Esophagus (tissue), 2 donors: ENCODE results near the gene GNPTAB. TPM values are rescaled to one million over a fixed set of nuclear protein-coding genes. Genes with fewer than 3 reads are reported as not detected.
A peak's percentile ranks its signal among the peaks of the same experiment; 100 is the strongest.

Source experiments
- H3K27ac ChIP-seq, 2 donors: one replicate each; pipeline ENCODE4 v1.5.1; 2013; ENCODE audit warnings: low read depth in 2 of 2, mild to moderate bottlenecking in 2 of 2, inconsistent platforms in 1 of 2, low read length in 1 of 2, moderate library complexity in 1 of 2
- H3K27me3 ChIP-seq, 2 donors: one replicate each; pipeline ENCODE4 v1.6.1; 2013; ENCODE audit warnings: low read length in 2 of 2, control low read depth in 1 of 2, mild to moderate bottlenecking in 1 of 2; ENCODE audit not compliant: insufficient read depth in 2 of 2, control insufficient read depth in 1 of 2
- H3K36me3 ChIP-seq, 2 donors: one replicate each; pipeline ENCODE4 v1.6.1; 2013; ENCODE audit warnings: low read length in 1 of 2; ENCODE audit not compliant: control insufficient read depth in 2 of 2, insufficient read depth in 2 of 2
- H3K4me1 ChIP-seq, 2 donors: one replicate each; pipeline ENCODE4 v1.6.1; 2013; ENCODE audit warnings: low read length in 1 of 2; ENCODE audit not compliant: control insufficient read depth in 2 of 2, insufficient read depth in 2 of 2
- H3K4me3 ChIP-seq, 2 donors: one replicate each; pipeline ENCODE4 v1.5.1; 2013; ENCODE audit warnings: low read length in 2 of 2, mild to moderate bottlenecking in 2 of 2, low read depth in 1 of 2, moderate library complexity in 1 of 2
- H3K9me3 ChIP-seq, 2 donors: one replicate each; pipeline ENCODE4 v1.6.1; 2013; ENCODE audit warnings: mild to moderate bottlenecking in 2 of 2, low read depth in 1 of 2, low read length in 1 of 2, moderate library complexity in 1 of 2; ENCODE audit not compliant: control insufficient read depth in 2 of 2, insufficient read depth in 1 of 2
- WGBS, 2 donors: extraction: QIAGEN DNeasy Blood & Tissue Kit; methylation state at CpG; one replicate each; pipeline ENCODE4 v1.1.7; 2013; 5-methylcytosine and 5-hydroxymethylcytosine counted together
- polyA plus RNA-seq, 2 donors: library from polyadenylated mRNA; stranded (reverse); fragments of 200-250 nt; gene quantifications; one replicate each; pipeline ENCODE4 v1.2.3, GENCODE V29; 2013
- donor health status: healthy with polysubstance abuse.
- donor health status: Bipolar disorder and iron deficiency.

The GNPTAB gene
- polyA plus RNA-seq, 2 donors, result 9.7 to 11.3 TPM

DNA sequence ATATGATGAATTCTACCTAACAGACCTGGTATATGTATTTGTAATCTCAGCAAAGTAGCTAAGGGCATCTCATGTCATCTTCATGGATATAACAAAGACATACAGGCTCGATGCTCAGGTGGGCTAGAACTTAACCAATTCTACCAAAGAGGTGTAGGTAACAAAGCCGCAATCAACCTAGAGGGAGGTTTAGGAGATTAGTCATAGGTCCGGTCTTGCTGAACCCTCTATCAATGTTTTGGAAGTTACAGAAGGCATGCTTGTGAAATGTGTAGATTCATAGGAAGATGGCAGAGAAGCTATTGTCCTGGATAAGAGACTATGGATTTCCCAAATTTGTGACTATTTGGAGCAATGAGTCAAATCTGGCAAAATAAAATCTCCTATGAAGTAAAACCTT lies 48.9 kb downstream of the GNPTAB start:
- Histone ChIP-seq H3K27me3 (no peaks in the 10 kb centered on the region), H3K4me3 (no peak overlapping the region), H3K27ac (no peak overlapping the region), H3K9me3 (no peaks in the 10 kb centered on the region), H3K4me1 (no peaks in the 10 kb centered on the region), H3K36me3 (peaks cover 0 to 10% of the 10 kb centered on the region in 2 donors)
- WGBS, 2 donors, result 72 to 81% methylated on average over 3 of the region's 3 CpGs

DNA sequence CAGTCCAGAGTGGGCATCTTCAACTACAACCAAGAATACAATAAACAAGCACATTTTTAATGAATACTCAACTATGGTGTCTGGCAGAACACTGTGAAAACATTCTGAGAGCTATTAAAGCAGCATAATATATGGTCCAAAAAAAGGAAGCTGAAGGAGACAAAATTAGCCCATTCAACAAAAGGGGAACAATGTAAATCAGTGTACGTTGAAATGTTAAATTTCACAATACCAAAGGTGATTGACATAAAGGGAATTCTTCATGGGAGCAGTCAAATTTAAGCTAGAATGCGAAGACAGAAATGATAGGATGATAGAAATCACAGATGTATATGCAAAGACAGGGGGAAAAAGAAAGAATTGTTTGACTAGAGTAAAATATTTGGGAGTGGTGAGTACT lies 50.2 kb downstream of the GNPTAB start:
- H3K36me3 ChIP-seq, result peaks cover 0 to 12% of the 10 kb centered on the region in 2 donors
- 88 to 91% methylated on average over 2 of the region's 2 CpGs for WGBS, 2 donors
- H3K4me1 ChIP-seq, result no peaks in the 10 kb centered on the region

DNA sequence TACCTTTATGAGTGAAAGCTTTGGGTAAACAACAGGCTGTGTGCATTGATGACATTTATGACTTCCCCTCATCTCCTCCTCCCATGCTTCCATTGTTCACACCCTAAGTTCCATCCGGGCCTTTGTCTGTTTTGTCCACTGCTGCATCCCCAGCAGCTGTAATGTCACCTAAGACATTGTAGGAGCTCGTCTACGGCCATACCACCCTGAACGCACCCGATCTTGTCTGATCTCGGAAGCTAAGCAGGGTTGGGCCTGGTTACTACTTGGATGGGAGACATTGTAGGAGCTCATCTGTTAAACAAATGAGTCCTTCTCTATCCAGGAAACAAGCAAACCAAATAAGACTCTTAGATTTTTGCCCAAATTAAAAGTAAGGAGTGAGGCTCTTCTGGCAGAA lies 51.1 kb downstream of the GNPTAB start:
- WGBS, 2 donors, result 94% methylated on average over 6 of the region's 6 CpGs
- H3K9me3 ChIP-seq, result no peaks in the 10 kb centered on the region
- H3K27ac ChIP-seq, result no peak overlapping the region
- no peaks in the 10 kb centered on the region for H3K4me1 ChIP-seq
- H3K4me3 ChIP-seq, result no peak overlapping the region
- H3K36me3 ChIP-seq, result peaks cover 0 to 8% of the 10 kb centered on the region in 2 donors
- H3K27me3 ChIP-seq, result no peaks in the 10 kb centered on the region

More for the DNA sequence above, 50.2 kb downstream of the GNPTAB start:
- no peaks in the 10 kb centered on the region for H3K9me3 ChIP-seq
- no peak overlapping the region for H3K4me3 ChIP-seq
- H3K27me3 ChIP-seq, result no peaks in the 10 kb centered on the region
- no peak overlapping the region for H3K27ac ChIP-seq

DNA sequence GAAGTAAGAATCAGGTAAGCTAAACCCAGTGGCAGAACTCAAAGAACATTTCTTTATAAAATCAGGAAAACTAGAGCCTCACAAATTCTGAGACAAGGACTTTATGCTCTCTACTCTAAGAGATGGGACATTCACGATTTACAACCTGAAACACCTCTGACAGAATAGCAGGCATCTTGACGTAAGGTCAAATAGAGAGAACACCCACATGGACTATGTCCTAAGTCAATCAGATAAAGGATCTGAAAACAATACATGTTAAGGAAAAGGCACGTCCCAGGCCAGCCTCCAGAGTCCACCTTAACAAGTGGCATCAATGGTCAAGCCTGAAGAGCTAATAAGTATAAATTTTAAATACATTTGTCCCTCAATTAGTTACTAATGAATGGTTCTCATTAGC lies 51.6 kb downstream of the GNPTAB start:
- no peak overlapping the region for H3K27ac ChIP-seq
- H3K4me1 ChIP-seq, result no peaks in the 10 kb centered on the region
- H3K36me3 ChIP-seq, result peaks cover 0 to 8% of the 10 kb centered on the region in 2 donors
- no peaks in the 10 kb centered on the region for H3K9me3 ChIP-seq
- H3K27me3 ChIP-seq, result no peaks in the 10 kb centered on the region
- H3K4me3 ChIP-seq, result no peak overlapping the region
- 86 to 87% methylated on average over 3 of the region's 3 CpGs for WGBS, 2 donors

DNA sequence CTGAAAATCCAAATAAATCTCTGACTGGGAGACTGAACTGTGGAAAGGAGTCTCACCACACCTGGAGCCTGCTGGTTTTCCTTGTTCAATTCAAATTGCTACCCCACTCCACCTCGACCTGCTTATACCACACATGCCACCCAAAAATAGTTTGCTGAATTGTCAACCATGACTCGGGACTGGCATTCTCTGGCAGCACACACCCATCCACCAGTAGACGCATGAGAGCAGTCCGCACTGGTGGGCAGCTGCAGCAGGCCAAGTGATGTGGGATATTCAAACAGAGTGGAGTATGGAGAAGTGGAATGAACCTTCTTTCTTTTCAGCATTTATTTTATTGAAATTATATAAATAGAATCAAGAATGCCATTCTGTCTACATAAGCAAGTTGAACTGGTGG lies 52.8 kb downstream of the GNPTAB start:
- WGBS, 2 donors, result 74 to 77% methylated on average over 4 of the region's 4 CpGs
- H3K4me1 ChIP-seq, result no peaks in the 10 kb centered on the region
- no peaks in the 10 kb centered on the region for H3K9me3 ChIP-seq
- H3K4me3 ChIP-seq, result no peak overlapping the region
- no peak overlapping the region for H3K27ac ChIP-seq
- H3K27me3 ChIP-seq, result no peaks in the 10 kb centered on the region
- H3K36me3 ChIP-seq, result peaks cover 0 to 8% of the 10 kb centered on the region in 2 donors

DNA sequence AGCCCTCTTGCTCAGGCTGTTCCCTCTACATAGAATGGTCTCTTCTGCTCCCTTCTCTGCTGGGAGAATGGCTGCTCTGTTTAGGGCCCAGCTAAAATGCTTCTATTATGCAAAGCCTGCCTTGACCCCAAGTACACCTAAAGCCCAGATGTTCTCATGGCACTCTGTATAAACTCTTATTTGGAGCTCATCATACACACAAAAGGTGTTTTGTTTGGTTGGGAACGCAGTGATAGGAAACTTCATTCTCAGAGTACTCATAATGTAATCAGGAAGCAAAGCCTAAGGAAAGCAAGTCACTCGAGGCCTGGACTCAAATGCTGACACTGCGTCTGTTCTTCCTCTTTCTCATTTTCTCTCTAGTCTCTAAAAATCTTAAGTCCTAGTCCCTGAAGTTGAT lies 53.3 kb downstream of the GNPTAB start:
- 61 to 63% methylated on average over 3 of the region's 3 CpGs for WGBS, 2 donors
- peak overlapping the region; percentile 2 to 5 for H3K27ac ChIP-seq

DNA sequence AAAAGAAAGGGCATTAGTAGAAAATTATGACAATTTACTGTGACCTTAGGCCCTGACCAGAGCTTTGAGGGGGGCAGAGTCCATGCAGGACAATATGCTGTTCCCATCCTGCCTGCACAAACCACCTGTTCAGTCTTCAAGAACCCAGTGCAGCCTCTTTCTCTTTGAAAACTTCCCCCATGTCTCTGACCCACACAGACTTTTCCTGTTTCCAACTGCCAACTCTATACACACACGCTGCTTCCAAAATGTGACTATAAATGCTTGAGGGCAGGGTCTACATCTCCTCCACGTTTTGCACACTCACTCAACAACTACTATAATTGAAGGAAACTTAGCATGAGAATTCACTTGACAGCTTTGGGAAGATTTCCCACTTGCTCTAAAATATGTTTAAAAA lies 54.9 kb downstream of the GNPTAB start:
- Histone ChIP-seq H3K36me3 (peaks cover 0 to 8% of the 10 kb centered on the region in 2 donors), H3K4me3 (no peak overlapping the region), H3K27me3 (no peaks in the 10 kb centered on the region), H3K9me3 (no peaks in the 10 kb centered on the region), H3K27ac (no peak overlapping the region), H3K4me1 (no peaks in the 10 kb centered on the region)
- WGBS, 2 donors, result 61 to 63% methylated on average over 2 of the region's 2 CpGs

More for the DNA sequence above, 53.3 kb downstream of the GNPTAB start:
- Histone ChIP-seq H3K4me1 (no peaks in the 10 kb centered on the region), H3K4me3 (no peak overlapping the region), H3K27me3 (no peaks in the 10 kb centered on the region), H3K36me3 (peaks cover 0 to 8% of the 10 kb centered on the region in 2 donors), H3K9me3 (no peaks in the 10 kb centered on the region)

DNA sequence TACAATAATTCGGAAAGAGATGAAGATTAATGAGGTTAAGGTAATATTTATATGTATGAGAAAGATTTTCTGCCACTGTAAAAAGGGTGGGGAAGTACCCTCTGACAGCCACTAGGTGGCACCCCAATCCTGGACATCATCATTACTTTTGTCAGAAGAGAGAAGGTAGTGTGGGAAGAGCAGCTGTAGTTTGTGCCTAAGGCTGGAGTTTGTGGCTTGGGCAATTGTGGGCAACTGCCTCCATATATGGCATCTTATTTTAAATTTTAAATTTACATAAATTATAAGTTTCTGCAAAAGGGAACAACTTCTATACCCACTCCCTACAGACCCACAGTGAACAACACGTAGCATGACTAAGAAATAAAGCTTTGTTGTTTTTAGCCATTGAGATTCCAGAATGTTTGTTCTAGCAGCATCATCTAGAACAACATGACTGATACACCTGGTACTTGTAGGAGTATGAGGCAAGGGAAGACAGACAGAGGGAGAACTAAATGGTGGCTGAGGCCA lies 57.1 kb downstream of the GNPTAB start:
- 44 to 47% methylated on average over 2 of the region's 2 CpGs for WGBS, 2 donors
- peaks cover 0 to 8% of the 10 kb centered on the region in 2 donors for H3K36me3 ChIP-seq
- H3K4me1 ChIP-seq, result no peaks in the 10 kb centered on the region
- no peaks in the 10 kb centered on the region for H3K27me3 ChIP-seq
- H3K9me3 ChIP-seq, result no peaks in the 10 kb centered on the region
- H3K27ac ChIP-seq, result no peak overlapping the region
- H3K4me3 ChIP-seq, result no peak overlapping the region

DNA sequence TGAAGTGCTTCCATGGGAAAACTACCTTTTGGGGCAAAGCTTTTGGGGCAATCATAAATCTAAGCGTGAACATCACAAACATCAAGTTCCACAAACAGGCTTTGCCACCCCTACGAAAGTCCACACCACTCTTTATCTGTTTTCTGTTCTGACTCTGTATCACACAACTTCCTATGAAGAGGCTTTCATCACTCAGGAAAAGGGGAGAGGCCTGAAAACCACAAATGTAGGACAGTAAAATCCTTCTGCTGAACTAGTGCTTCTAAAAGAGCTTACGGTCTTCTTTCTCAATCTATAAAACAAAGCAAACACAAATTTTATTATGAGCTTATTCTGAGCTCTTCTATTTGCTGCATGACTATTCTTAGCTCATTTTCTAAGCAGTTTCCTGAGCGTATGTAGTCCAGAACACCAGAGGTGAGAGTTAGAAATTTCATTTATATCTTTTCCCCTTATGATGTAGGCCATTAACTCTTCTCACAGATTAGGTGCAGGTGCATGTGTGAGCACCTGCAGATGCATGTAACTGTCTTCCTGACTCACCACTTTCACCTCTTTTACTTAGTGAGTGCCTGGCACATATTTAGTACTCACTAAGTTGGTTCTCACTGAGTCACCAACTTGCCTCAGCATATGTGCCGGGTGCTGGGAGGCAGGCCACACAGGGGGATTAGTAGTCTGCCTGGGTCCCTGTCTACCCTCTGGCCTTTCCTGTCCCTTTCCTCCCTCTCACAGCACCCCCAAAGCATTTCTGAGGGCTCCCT lies 58.6 kb downstream of the GNPTAB start:
- 82 to 84% methylated on average over 5 of the region's 5 CpGs for WGBS, 2 donors
- Histone ChIP-seq H3K27me3 (no peaks in the 10 kb centered on the region), H3K36me3 (peaks cover 4 to 8% of the 10 kb centered on the region in 2 donors), H3K4me1 (no peaks in the 10 kb centered on the region), H3K4me3 (no peak overlapping the region), H3K9me3 (no peaks in the 10 kb centered on the region), H3K27ac (no peak overlapping the region)

DNA sequence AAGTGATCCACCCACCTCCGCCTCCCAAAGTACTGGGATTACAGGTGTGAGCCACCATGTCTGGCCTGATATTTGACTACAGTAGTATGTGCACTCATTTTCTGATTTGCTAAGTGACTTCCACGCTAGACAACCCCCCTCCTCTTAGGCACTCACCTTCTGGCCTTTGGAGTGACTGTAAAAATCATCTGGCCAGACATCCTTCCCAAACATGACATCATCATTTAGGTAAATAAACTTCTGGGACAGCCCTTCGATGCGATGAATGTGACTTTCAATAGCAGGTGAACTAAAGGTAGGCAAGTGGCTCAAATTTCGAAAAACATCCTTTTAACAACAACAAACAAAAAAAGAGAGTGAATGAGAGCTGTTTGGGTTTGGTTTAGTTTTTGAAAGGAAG lies 60.9 kb downstream of the GNPTAB start:
- no peaks in the 10 kb centered on the region for H3K27me3 ChIP-seq
- H3K4me3 ChIP-seq, result no peak overlapping the region
- WGBS, 2 donors, result 81 to 89% methylated on average over 5 of the region's 5 CpGs

More for the DNA sequence above, 60.9 kb downstream of the GNPTAB start:
- peaks cover 3 to 4% of the 10 kb centered on the region in 2 donors for H3K36me3 ChIP-seq
- no peak overlapping the region for H3K27ac ChIP-seq
- H3K4me1 ChIP-seq, result peaks cover 0 to 2% of the 10 kb centered on the region in 2 donors
- H3K9me3 ChIP-seq, result no peaks in the 10 kb centered on the region
